ENCODE measurements around the gene SLC6A2. TPM values are rescaled to one million over a fixed set of nuclear protein-coding genes. Genes with fewer than 3 reads are reported as not detected.

The SLC6A2 gene
- polyA plus RNA-seq, 1 donor = 2.1 TPM

DNA sequence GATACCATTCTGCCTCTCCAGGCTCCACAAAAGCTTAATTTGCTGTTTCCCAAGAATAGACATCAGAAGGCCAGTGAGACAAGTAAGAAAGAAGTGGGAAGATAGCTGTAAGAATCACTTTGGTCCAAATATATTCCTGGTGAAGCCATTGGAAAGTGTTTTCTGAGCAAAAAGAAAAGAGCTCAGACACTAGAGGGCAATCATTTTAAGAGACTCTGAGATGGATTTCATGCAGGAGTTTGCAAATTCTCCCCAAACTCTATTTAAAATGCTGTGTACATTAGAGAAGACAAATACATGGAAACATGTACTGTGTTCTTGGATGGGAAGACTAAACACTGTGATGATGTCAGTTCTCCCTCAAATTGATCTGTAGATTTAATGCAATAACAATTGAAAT is 8.0 kb upstream of the SLC6A2 start:
- DNase-seq (ENCODE audit: low read depth) = no peak

DNA sequence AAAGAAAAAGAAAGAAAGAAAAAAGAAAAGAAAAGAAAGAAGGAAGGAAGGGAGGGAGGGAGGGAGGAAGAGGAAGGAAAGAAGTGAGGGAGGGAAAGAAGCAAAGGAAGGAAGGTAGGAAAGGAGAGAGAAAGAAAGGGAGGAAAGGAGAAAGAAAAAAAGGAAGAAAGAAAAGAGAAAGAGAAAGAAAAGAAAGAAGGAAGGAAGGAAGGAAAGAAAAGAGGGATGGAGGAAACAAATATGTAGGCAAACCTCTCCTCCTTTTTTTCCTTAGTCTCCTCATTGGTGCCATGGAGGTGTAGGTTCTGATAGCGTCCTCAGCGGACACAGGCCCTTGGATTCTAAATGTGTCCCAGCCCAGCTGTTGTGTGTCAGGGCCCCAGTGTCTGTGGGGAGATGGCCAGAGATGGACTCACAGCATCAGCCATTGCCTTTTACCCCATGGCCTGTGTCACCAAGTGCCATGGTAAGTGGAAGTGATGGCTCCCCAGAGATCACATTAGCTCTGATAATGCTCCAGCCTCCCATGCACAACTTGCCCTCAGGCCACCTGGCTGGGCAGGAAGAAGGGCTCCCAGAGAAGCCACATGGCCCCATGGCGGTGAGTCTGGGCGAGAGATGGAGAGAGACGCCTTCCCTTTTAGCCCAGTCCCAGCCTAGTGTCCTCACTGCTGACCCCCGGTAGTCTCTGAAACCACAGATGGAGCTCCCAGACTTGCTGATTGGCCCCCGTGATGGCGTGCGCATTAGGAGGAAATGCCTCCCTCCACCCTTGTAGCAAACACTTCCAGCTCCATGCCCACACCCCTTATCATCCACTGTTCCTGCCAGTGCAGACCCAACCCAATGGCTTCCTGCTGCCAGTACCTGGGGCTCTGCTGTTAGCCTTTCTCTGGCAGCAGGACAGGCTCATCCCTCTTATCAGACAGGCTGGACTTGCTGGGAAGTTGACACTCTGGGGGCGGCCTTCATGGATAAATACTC is 3.7 kb upstream of the SLC6A2 start:
- DNase-seq (ENCODE audit: low read depth) = no peak

DNA sequence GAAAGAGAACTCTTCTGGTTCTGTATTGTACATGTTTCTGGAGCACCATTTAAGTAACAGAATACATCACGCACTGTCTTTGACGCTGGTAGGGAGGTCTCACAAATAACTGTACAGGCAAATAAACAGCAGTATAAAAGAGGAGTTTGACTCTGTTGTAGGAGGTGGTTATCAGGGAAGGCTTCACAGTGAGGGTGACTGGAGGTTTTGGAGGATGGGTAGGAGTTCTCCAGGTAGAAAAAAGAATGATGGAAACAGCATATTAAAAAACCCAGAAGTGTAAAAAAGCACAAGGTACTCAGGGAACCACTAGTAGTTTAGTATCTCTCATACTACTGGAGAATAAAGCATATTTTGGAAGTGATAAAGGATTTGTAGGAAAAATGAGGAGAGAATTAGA is 2.7 kb upstream of the SLC6A2 start:
- no peak for DNase-seq (ENCODE audit: low read depth)

DNA sequence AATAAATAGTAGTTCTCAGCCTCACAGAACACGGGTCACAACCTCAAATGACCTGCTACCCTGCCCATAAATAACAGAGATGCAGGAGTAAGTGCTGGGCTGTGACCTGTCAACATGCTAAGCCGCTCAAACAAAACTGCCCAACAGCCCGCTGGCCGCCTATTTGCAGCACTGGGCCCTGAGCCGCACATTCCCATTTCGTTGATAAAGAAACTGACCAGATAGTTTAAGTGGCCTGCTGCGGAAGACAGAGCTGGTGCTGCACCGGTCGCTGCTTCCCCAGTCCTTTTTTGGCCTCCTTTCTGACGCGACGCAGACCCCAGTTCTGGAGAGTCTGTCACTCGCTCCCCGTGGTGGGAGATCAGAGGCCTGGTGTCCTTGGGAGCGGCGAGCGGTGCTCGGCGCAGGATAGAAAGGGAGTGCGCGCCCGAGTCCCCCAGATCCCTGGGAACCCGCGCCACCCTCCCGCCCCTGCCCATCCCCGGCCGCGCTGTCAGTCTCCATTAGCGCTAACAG is 349 bp upstream of the SLC6A2 start:
- DNase-seq (ENCODE audit: low read depth) = no peak

DNA sequence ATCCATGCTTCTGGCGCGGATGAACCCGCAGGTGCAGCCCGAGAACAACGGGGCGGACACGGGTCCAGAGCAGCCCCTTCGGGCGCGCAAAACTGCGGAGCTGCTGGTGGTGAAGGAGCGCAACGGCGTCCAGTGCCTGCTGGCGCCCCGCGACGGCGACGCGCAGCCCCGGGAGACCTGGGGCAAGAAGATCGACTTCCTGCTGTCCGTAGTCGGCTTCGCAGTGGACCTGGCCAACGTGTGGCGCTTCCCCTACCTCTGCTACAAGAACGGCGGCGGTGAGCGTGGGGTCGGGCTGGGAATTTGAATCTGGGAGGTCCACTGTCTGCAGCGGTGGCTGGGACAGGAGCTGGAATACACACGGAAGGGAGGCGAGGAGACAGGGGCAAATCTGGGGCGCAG is 904 bp downstream of the SLC6A2 start:
- DNase-seq (ENCODE audit: low read depth) = no peak

DNA sequence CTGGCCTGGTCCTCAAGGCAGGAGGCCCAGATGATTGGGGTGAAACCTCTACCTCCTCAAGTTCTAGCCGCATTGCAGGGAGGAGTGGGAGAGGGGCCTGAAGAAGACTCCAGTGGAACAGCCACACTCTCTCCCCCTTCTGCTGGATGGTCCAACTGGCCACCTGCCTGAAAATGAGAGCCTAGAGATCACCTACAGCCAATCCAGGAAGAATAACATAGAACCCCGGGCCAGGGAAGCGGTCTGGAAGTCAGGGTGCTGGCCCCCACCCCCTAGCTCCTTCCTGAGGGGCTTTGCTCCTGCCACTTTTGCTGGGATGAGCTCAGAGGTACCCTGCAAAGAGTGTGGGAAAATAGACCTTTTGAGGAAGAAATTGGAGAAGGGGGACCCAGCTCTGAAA is 1.8 kb downstream of the SLC6A2 start:
- DNase-seq (ENCODE audit: low read depth) = no peak

DNA sequence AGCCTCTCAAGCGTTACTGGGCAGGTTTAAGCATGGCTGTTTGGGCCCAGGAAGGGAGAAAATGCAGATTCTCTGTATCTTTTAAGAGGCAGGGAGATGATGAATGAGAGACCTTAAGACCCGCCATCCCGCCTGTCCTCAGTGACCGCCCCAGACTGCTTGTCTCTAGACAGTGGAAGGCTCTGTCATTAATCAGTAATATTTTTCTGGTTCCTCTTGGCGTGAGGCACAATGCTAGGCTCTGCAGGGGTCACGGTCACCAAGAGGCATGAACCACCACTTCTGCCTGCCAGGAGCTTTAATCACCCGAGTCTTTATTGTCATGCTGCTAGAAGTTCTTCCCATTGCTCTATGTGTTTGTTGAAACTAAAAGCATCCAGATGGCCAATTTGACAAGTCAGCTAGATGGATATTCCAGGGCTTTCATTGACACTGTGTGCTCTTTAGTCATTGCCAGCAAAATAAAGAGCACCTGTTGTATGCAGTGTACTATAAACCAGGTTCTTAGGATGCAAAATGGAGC is 3.2 kb downstream of the SLC6A2 start:
- no peak for DNase-seq (ENCODE audit: low read depth)

DNA sequence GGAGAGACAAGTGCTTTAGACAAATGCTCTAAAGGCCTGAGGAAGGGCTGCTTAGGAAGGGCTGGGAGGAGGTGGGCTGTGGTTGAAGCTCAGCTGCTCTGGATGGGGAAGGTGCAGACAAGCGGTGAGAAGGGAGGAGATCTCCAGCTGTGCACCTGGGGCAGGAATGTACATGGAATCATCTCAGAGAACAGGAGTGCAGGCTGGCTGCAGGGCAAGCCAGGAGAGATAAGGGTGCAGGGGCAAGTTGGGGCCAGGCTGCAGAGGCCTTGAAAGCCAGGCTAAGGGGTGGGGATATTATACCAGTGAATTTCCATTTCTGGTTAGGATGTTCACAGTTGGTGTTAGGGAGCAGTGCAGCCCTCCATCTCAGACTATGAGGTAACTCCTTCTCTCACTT is 4.2 kb downstream of the SLC6A2 start:
- DNase-seq (ENCODE audit: low read depth) = no peak

DNA sequence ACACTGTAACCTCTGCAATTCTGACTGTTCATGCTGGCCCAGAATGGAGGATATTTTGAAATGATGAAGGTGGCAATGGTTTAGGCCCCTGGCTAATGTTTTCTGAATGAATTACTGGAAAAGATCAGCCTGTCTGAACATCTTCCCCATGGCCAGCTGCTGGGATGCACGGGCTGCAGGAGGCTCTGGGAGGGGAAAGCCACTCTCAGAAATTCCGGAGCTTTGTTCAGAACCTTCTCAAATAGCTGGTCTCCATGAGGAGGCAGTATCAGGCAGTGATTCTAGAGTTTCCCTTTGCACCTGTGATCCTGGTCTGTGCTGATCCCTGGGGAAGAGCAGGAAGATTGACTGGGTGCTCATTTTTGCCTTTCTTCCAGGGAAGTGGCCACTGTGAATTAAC is 5.0 kb downstream of the SLC6A2 start:
- no peak for DNase-seq (ENCODE audit: low read depth)

DNA sequence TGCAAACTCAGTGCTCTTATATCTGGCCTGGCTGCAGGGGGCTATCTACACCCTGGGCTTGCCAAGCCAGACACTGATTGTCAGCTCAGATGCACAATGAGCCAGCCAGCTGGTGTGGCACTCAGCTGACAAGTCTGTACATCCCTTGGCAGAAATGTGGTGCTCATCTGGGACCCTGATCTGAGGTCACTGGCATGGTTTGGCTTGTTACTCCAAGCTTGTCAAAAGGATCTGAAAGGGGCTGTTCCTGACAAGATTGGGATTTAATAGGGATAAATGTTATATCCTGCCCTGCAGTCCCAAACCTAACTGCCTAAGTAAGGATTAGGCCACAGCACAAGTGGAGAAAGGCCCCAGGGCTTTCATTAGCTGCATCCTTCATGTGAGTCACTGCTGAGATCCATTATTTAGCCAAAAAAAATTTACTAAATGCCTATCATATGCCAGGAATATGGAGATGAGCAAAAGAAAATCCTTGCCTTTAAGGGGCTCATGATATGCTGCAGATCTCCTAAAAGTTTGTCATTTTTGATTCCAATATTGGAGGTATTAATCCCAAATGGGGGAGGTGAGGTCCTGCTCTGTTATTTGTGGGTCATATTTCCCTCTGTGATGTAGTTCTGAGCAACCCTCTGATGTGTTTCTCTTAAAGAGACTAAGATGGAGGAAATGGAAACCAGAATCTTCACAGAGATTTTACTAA is 6.3 kb downstream of the SLC6A2 start:
- no peak for DNase-seq (ENCODE audit: low read depth)

DNA sequence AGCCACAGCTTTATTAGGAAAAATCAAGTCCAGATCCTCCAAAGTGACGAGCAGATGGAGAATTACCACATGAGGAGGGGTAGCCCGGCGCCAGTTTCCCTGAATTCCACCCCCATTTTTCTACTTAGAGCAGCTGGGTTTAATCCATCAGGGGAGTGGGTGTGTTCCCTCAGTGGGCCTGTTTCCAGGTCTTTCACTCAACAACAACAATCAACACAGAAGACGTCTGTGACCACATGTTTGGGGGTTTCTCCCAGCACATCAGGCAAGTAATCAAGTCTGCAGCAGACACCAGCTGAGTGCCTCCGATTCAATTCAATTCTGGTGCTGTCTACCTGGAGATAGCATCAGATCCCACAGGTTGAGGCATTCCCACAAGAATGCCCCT is 6.8 kb downstream of the SLC6A2 start:
- DNase-seq (ENCODE audit: low read depth) = peak; percentile 95

DNA sequence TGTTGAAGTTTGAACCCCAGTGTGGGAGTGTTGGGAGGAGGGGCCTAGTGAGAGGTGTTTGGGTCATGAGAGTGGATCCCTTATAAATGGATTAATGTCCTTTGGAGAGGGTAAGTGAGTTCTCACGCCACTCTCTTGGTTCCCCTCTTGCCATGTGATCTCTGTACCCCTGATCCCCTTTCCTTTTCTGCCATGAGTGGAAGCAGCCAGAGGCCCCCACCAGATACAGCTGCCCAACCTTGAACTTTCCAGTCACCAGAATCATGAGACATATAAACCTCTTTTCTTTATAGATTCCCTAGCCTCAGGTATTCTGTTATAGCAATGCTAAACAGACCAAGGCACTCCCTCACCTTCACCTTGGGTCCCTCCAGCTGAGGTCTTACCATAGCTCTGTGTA is 7.4 kb downstream of the SLC6A2 start:
- no peak for DNase-seq (ENCODE audit: low read depth)

DNA sequence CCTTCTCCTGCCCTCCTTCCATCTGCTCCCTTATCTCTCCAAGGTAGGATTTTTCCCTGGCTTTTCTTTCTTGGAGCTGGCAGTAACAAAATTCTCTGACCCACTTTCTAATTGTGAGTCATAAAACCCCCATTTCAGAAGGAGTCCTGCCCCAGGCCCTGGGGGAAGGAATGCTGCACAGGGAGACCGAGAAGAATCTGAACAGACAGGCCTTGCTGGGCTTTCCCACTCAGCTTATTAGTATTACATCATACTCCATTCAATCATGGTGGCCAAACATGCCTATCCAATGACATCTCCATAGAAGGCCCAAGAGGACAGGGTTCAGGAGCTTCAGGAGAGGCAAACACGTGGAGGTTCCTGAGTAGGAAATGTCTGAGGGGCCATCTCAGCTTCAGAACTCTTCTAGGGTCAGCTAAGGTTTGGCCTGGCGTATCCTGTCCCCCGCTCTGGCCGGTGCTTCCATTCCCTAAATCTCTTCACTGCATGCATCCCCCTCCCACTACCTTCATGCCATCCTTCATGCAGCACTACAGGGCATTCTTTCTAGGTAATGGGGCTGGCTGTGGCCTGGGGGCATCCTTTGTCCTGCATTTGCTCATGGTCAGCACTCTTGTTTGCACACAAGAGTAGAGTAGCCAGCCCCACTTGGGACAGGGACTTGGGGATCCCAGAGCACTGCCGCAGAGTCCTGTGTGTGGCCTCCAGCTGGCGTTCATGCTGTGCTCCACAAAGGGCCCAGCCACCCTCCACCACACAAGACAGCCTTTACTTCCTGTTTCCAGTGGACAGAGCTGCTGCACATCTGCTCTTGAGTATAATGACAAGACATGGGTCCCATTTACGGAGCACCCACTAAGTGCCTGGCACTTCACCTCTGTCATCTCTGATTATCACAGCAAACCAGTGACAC is 8.2 kb downstream of the SLC6A2 start:
- DNase-seq (ENCODE audit: low read depth) = no peak

DNA sequence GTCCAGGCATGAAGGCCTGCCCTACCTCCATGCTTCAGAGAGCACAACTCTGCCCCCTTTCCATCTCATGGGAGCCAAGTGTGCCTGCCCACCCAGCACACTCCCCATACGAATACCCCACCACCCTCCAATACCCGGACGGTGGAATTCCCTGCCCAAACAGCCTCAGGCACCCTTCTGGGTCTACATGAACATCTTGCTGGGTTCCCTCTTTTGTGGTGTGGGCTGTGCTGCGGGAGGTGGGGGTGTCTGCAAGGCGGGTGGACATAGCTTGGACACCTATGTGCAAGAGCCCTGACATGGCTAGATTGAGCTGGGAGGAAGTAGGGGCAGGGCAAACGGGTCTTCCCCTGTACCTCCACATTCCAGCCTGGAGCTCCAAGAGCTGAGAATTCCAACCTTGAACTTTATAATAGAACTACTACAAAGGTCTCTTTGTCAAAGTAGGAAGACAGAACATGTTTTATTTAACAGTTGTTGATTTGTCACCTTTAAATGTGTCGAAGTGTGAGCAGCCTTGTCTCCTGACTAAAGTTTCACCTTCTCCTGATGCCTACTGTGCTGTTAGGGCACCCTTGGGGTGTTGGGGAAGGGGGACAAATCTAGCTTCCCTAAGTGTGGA is 9.1 kb downstream of the SLC6A2 start:
- DNase-seq (ENCODE audit: low read depth) = no peak

DNA sequence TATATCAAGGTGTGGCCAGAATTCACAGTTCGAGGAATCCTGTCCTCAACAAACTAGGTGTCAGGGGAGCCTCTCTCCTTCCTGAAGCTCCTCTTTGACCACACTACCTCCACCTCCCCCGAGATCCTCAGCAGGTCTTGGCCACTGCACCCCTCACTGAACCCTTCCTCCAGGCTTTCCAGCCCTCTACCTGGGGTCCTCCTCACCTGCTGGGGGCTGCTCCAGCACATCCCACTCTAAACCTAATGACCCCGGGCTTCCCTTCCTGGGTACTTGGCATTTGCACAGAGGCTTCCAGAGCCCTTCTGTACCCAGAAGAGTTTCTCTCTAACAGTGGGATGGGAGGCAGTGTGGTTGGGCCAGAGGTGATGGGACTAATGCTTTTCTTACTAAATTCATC is 9.7 kb downstream of the SLC6A2 start:
- DNase-seq (ENCODE audit: low read depth) = no peak

DNA sequence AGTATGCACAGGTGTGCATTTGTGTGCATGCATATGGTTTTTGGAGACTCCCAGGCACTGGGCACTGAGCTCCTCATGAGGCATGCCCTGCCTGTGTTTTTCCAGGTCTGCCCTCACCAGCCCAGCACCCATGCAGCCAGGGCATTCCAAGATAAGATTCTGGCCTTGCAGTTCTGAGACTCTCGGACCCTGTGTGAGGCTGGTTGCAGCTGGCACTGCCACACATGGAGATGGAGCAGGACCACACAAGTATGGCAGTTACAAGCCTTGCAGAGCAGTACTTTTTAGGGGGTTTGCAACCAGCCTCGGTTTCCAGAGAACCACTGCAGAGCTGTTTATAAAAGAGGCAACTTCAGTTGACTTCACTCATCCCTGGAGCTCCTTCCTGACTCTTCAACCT is 10.2 kb downstream of the SLC6A2 start:
- no peak for DNase-seq (ENCODE audit: low read depth)

DNA sequence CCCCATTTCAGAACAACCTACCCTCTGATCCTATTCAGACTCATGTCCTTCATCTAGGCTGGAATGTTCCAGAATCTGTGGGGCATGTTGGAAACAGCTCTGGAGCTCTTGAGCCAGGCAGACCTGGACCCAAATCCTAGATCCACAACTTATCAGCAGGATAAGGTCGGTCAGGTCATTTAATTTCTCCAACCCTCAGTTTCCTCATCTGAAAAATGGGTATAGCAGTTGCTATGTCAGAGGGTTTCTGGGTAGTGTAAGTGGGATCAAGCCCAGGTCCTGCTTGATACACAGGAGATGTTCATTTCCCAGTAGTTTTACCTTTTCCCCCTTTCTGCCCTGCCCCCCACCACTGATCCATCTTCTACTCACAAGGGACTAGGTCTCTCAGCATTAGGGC is 12.0 kb downstream of the SLC6A2 start:
- no peak for DNase-seq (ENCODE audit: low read depth)

DNA sequence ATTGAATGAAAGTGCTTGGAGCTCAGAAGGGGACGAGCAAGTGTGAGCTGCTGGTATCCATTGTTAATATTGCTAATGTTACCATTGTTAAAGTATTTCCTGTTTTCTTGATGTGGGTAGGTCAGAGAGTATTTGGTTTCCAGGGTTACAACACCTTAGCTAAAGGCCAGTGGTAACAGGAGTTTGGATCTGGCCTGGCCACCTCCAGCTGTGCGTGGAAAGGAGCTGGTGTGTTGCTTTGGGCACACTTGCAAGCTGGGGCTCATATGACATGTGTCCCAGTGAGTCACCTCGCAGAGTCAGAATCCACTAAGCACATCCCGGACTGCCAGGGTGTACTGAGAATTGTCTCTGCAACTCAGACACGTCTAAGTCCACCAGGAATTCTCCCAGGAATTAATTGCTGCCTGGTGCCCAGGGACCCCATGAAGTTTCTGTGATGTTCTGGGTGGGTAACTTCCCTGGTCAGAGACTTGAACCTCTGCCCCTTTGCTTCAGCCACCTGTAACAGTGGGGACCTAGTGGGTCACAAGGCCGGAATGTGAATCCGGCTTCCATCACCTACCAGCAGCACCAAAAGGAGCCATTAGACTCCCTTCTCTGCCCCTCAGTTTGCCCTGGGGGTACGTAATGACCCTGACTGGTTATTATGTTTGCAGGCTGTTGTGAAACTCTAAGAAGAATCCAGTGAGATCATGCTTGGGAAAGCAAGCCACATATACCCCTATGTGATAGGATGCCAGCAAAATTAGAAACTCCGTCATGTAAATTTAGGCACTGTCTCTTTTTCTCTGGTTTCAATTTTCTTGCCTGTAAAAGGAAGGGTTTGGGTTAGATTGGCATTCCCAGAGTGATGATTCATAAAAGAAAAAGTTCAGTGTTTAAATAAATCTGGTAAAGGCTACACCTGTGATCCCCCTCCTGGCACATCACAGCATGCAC is 12.8 kb downstream of the SLC6A2 start:
- no peak for DNase-seq (ENCODE audit: low read depth)

DNA sequence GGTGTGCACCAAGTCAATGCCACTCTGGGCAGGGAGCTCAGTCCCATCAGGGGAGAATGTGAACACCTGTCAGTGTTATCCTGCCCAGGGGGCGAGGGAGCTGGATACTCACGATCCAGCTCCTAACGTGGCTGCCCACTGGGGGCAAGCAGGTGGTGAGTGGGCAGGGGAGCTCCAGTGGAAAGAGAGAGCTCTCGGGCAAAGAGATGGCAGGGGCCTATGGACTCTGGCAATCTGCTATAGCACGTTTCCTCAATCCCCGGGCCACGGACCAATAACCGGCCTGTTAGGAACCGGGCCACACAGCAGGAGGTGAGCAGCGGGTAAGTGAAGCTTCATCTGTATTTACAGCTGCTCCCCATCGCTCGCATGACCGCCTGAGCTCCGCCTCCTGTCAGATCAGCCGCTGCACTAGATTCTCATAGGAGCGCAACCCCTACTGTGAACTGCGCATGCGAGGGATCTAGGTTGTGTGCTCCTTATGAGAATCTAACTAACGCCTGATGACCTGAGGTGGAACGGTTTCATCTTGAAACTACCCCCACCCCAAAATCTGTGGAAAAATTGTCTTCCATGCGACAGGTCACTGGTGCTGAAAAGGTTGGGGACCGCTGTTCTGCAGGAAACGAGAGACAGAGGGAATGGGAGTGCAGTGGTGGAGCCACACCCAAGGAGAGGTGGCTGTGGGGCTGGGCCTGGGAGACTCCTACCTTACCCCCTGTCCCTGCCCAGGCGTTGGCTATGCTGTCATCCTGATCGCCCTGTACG is 15.6 kb downstream of the SLC6A2 start:
- no peak for DNase-seq (ENCODE audit: low read depth)

Measured in forelimb muscle (tissue), 1 donor.